ENCODE data around the gene PEMT.
A peak's percentile ranks its signal among the peaks of the same experiment; 100 is the strongest.

The PEMT gene

GRCh38 chr17:17623904-17624303 is 32.4 kb upstream of the PEMT start:
- H3K27ac ChIP-seq (ENCODE audit: extremely low read depth, low read depth, low read length), result no peak overlapping the region
- no peak overlapping the region for H3K4me3 ChIP-seq (ENCODE audit: low read depth, low read length)
- CTCF ChIA-PET, result interaction anchor here (0.7 to 2.3 kb wide), 3 partner anchors 18 to 127 kb away, joined by 4 to 10 read pairs (median 5); no protein-coding TSS in a partner anchor
- H3K4me1 ChIP-seq (ENCODE audit: control insufficient read depth, insufficient read depth, low read length), result no peaks in the 10 kb centered on the region
- POLR2A ChIA-PET, result interaction anchor here (1.2 kb wide), 1 partner anchor 127 kb away, joined by 3 read pairs; no protein-coding TSS in a partner anchor
- H3K36me3 ChIP-seq (ENCODE audit: control insufficient read depth in 2 of 2, insufficient read depth in 1 of 2, low read length in 2 of 2), result no peaks in the 10 kb centered on the region
- no peak for TF ChIP-seq ZNF621 (tag by site-specific recombination; IDR thresholded peaks at IDR 0.05)
- peak; percentile 65 for TF ChIP-seq ZFHX2 (tag by site-specific recombination; conservative IDR thresholded peaks at IDR 0.05)
- peak; percentile 89 for TF ChIP-seq EGR2 (tag by site-specific recombination; IDR thresholded peaks at IDR 0.05; ENCODE audit: low read depth)
- no peak for TF ChIP-seq ZNF792 (tag by site-specific recombination; IDR thresholded peaks at IDR 0.05)
- TF ChIP-seq ZNF629 (tag by site-specific recombination; IDR thresholded peaks at IDR 0.05), result no peak
- no peaks in the 10 kb centered on the region for H3K9me3 ChIP-seq (ENCODE audit: control insufficient read depth, insufficient read depth, low read depth, low read length)

DNA sequence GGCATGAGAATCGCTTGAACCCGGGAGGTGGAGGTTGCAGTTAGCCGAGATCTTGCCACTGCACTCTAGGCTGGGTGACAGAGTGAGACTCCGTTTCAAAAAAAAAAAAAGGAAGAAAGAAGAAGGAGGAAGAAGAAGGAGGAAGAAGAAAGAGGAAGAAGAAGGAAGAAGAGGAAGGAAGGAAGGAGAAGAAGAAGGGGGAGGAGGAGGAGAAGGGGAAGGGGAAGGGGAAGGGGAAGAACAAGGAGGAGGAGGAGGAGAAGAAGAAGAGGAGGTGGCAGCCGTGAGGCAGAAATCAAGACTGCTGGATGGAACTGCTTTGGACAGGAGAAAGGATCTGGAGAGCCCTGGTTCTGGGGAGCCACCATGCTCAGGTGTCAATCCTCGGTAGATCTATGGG is 29.7 kb upstream of the PEMT start:
- CTCF ChIA-PET, result interaction anchor here (2.1 kb wide), 1 partner anchor 266 kb away, joined by 6 read pairs; no protein-coding TSS in a partner anchor
- no peaks in the 10 kb centered on the region for H3K36me3 ChIP-seq (ENCODE audit: control insufficient read depth in 2 of 2, insufficient read depth in 1 of 2, low read length in 2 of 2)
- H3K4me1 ChIP-seq (ENCODE audit: control insufficient read depth, insufficient read depth, low read length), result no peaks in the 10 kb centered on the region
- H3K4me3 ChIP-seq (ENCODE audit: low read depth, low read length), result no peak overlapping the region
- POLR2A ChIA-PET, result no interaction called here
- H3K9me3 ChIP-seq (ENCODE audit: control insufficient read depth, insufficient read depth, low read depth, low read length), result no peaks in the 10 kb centered on the region
- H3K27ac ChIP-seq (ENCODE audit: extremely low read depth, low read depth, low read length), result no peak overlapping the region
- TF ChIP-seq ZNF558 (tag by site-specific recombination; IDR thresholded peaks at IDR 0.05), result no peak
- no peak for TF ChIP-seq KLF9 (tag by site-specific recombination; IDR thresholded peaks at IDR 0.05; ENCODE audit: low read depth)
- TF ChIP-seq YY2 (tag by site-specific recombination; IDR thresholded peaks at IDR 0.05), result no peak
- TF ChIP-seq YY1 (tag by site-specific recombination; IDR thresholded peaks at IDR 0.05), result no peak
- peak; percentile 65 for TF ChIP-seq ZNF366 (tag by site-specific recombination; conservative IDR thresholded peaks at IDR 0.05)
- peak; percentile 72 for TF ChIP-seq ZNF513 (tag by site-specific recombination; IDR thresholded peaks at IDR 0.05)

DNA sequence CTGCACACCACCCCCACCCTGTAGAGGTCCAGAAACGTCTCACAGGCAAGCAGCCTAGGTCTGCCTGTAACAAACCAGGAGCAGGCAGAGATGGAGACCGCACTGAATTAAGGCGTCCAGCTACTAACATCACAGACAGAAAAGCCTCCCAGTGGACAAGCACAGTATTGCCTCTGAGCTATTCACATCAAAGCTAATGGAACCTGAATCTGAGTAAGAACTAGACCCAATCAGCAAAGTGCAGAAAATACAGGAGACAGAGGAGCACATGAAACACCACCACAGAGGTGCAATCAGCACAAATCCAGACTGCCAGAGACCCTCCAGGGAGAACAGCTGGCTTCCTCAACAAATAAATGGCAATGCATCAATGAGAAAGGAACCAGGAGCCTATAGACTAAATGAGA is 22.2 kb upstream of the PEMT start:
- Histone ChIP-seq H3K9me3 (ENCODE audit: control insufficient read depth, insufficient read depth, low read depth, low read length) (no peaks in the 10 kb centered on the region), H3K27ac (ENCODE audit: extremely low read depth, low read depth, low read length) (no peak overlapping the region), H3K36me3 (ENCODE audit: control insufficient read depth in 2 of 2, insufficient read depth in 1 of 2, low read length in 2 of 2) (no peaks in the 10 kb centered on the region), H3K4me3 (ENCODE audit: low read depth, low read length) (no peak overlapping the region), H3K4me1 (ENCODE audit: control insufficient read depth, insufficient read depth, low read length) (no peaks in the 10 kb centered on the region)
- ChIA-PET POLR2A (interaction anchor here (1.1 to 1.4 kb wide), 2 partner anchors 22 to 117 kb away, joined by 7 to 11 read pairs; partner anchors contain the start of genes PEMT and RASD1), CTCF (interaction anchor here (0.6 to 3.9 kb wide), 34 partner anchors 9 to 770 kb away, joined by 3 to 27 read pairs (median 4); partner anchors contain the start of genes PEMT and RASD1)
- peak; percentile 33; the same call in 1 of the 2 replicates for TF ChIP-seq ZNF654 (tag by site-specific recombination; IDR thresholded peaks at IDR 0.05; ENCODE audit: low read depth)
- TF ChIP-seq ZNF391 (tag by site-specific recombination; IDR thresholded peaks at IDR 0.05; ENCODE audit: borderline replicate concordance, low read depth), result no peak
- TF ChIP-seq TRIM28 (IDR thresholded peaks at IDR 0.05; ENCODE audit: borderline replicate concordance, low read length), result peak; percentile 41; the same call in 1 of the 2 replicates
- TF ChIP-seq ZSCAN16 (tag by site-specific recombination; IDR thresholded peaks at IDR 0.05), result no peak
- no peak for TF ChIP-seq ZNF558 (tag by site-specific recombination; IDR thresholded peaks at IDR 0.05)
- TF ChIP-seq, protein P1, sequence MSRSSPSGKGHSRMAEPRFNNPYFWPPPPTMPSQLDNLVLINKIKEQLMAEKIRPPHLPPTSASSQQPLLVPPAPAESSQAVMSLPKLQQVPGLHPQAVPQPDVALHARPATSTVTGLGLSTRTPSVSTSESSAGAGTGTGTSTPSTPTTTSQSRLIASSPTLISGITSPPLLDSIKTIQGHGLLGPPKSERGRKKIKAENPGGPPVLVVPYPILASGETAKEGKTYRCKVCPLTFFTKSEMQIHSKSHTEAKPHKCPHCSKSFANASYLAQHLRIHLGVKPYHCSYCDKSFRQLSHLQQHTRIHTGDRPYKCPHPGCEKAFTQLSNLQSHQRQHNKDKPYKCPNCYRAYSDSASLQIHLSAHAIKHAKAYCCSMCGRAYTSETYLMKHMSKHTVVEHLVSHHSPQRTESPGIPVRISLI (tag by site-specific recombination; IDR thresholded peaks at IDR 0.05), result no peak
- TF ChIP-seq ZNF266 (tag by site-specific recombination; IDR thresholded peaks at IDR 0.05; ENCODE audit: low read depth), result no peak
- TF ChIP-seq ZNF133 (tag by site-specific recombination; IDR thresholded peaks at IDR 0.05), result no peak
- TF ChIP-seq, protein P2, sequence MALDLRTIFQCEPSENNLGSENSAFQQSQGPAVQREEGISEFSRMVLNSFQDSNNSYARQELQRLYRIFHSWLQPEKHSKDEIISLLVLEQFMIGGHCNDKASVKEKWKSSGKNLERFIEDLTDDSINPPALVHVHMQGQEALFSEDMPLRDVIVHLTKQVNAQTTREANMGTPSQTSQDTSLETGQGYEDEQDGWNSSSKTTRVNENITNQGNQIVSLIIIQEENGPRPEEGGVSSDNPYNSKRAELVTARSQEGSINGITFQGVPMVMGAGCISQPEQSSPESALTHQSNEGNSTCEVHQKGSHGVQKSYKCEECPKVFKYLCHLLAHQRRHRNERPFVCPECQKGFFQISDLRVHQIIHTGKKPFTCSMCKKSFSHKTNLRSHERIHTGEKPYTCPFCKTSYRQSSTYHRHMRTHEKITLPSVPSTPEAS (tag by site-specific recombination; IDR thresholded peaks at IDR 0.05), result no peak
- TF ChIP-seq ZNF24 (tag by site-specific recombination; IDR thresholded peaks at IDR 0.05), result no peak
- no peak for TF ChIP-seq ZNF623 (tag by site-specific recombination; IDR thresholded peaks at IDR 0.05)
- TF ChIP-seq ZNF146 (tag by site-specific recombination; IDR thresholded peaks at IDR 0.05), result no peak
- no peak for TF ChIP-seq RBAK (tag by site-specific recombination; IDR thresholded peaks at IDR 0.05)
- TF ChIP-seq ZNF37A (tag by site-specific recombination; IDR thresholded peaks at IDR 0.05), result no peak
- no peak for TF ChIP-seq ZNF514 (tag by site-specific recombination; IDR thresholded peaks at IDR 0.05)
- TF ChIP-seq ZSCAN30 (tag by site-specific recombination; IDR thresholded peaks at IDR 0.05), result no peak
- TF ChIP-seq ZNF398 (tag by site-specific recombination; IDR thresholded peaks at IDR 0.05), result no peak
- TF ChIP-seq ZNF670 (tag by site-specific recombination; IDR thresholded peaks at IDR 0.05; ENCODE audit: low read depth), result no peak

Measured in HEK293 (cell line).